ENCODE data around the gene FAM50B.

FAM50B gene, protein sequence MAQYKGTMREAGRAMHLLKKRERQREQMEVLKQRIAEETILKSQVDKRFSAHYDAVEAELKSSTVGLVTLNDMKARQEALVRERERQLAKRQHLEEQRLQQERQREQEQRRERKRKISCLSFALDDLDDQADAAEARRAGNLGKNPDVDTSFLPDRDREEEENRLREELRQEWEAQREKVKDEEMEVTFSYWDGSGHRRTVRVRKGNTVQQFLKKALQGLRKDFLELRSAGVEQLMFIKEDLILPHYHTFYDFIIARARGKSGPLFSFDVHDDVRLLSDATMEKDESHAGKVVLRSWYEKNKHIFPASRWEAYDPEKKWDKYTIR

DNA sequence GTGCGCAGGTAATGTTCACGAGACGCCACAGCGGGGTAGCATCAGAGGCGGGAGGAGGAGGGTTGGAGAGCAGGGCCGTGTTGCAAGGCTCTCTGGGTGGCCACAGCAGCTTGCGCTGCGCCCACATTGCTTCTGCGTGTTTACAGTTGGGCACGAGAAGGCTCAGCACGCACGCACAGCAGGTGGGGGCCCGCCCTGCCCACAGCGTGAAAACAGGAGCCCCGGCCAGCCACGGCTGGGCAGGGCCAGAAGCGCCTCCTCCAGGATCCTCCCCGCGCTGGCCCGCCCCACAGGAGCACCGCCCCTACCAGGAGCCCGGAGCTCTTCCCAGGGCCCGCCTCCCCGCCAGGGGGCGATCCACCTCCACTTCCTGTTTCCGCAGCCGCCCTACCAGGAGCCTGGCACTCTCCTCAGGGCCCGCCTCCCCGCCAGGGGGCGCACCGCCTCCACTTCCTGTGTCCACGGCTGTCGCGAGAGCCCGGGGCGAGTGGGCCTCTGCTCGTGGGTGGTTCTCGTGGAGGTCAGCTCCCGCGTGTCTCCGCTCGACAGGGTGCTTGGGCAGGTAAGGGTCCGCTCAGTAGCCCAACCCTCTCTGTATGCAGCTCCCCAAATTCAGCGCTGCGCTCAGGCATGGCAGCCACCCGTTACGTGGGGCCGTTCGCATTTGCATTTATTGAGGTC is at the start of gene FAM50B:
Gene FAM50B (plus strand): TSS at position 449 of the 681 bp plus-strand sequence. CDS start 439 bp downstream, outside the sequence.
- H3K9me3 ChIP-seq (ENCODE audit: control insufficient read depth in 1 of 2, low read length in 2 of 2) = no peaks in the 10 kb centered on the region
- peak within 1 kb of the TSS; percentile 39 for H3K27ac ChIP-seq (ENCODE audit: low read length)
- no peaks in the 10 kb centered on the region for H3K4me1 ChIP-seq (ENCODE audit: control insufficient read depth in 1 of 2, insufficient read depth in 2 of 2, low read length in 2 of 2)
- no peaks in the 10 kb centered on the region for H3K36me3 ChIP-seq (ENCODE audit: control insufficient read depth in 1 of 2, insufficient read depth in 2 of 2, low read length in 2 of 2)
- H3K27me3 ChIP-seq (ENCODE audit: low read depth, low read length) = no peaks in the 10 kb centered on the region
- H3K4me3 ChIP-seq (ENCODE audit: low read depth in 1 of 2, low read length in 2 of 2) = peak within 1 kb of the TSS; percentile 61 to 72

DNA sequence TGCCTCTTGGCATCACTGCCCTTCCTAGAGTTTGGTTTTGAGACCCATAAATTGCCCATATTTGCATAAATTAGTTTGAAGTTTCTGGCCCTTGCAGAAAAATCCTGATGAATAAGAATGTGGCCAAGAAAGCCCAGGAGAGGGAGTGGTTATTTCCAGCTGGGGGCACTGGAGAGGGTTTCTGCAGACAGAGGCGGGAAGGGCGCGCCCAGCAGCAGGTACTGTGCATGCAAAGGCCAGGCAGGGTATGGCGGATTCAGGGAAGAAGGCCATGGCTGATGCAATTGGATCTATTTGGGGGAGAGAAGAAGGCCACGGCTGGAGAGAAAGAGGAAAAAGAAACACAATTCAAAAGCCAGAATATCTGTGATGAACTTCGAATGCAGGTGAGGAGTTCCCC is 49.5 kb upstream of the FAM50B start:
- Histone ChIP-seq H3K36me3 (ENCODE audit: control insufficient read depth in 1 of 2, insufficient read depth in 2 of 2, low read length in 2 of 2) (no peaks in the 10 kb centered on the region), H3K9me3 (ENCODE audit: control insufficient read depth in 1 of 2, low read length in 2 of 2) (no peaks in the 10 kb centered on the region), H3K27me3 (ENCODE audit: low read depth, low read length) (no peaks in the 10 kb centered on the region), H3K27ac (ENCODE audit: low read length) (no peak overlapping the region), H3K4me3 (ENCODE audit: low read depth in 1 of 2, low read length in 2 of 2) (no peak overlapping the region), H3K4me1 (ENCODE audit: control insufficient read depth in 1 of 2, insufficient read depth in 2 of 2, low read length in 2 of 2) (peaks cover 0 to 6% of the 10 kb centered on the region in 2 donors)

DNA sequence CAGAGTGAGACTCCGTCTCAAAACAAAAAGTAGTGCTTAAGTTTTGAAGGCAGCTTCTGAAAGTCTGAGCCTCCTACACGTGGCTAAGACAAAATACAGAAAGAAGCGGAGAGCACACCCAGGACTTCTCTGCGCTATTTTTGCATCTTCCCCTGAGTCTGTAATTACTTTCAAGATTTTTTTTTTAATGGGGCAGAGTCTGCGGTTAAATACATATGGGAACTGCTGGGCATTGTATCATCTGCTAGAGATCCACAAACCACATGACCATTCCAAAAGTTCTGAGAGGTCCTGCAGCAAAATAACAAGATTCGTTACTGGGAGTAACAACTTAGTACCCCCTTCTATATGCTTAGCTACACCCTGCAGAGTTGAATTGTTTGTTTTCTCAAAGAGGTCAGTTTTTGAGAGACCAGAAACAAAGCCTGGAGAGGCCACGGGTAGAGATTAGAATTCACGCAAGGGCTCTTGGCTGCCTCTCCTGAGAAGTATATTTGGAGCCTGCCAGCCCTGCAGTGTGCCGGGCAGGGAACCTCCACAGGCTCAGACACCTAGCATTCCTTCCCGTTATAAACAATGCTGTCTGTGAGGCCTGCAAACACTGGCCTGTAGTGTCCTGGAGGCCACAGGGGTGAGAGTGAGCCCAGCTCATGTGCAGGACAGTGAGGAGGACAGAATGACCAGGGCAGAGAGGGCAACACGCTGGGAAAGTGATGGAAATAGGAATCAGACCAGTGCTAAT is 48.2 kb upstream of the FAM50B start:
- no peak overlapping the region for H3K27ac ChIP-seq (ENCODE audit: low read length)
- no peak overlapping the region for H3K4me3 ChIP-seq (ENCODE audit: low read depth in 1 of 2, low read length in 2 of 2)
- no peaks in the 10 kb centered on the region for H3K36me3 ChIP-seq (ENCODE audit: control insufficient read depth in 1 of 2, insufficient read depth in 2 of 2, low read length in 2 of 2)
- no peaks in the 10 kb centered on the region for H3K9me3 ChIP-seq (ENCODE audit: control insufficient read depth in 1 of 2, low read length in 2 of 2)
- H3K4me1 ChIP-seq (ENCODE audit: control insufficient read depth in 1 of 2, insufficient read depth in 2 of 2, low read length in 2 of 2) = peaks cover 0 to 6% of the 10 kb centered on the region in 2 donors
- H3K27me3 ChIP-seq (ENCODE audit: low read depth, low read length) = no peaks in the 10 kb centered on the region

DNA sequence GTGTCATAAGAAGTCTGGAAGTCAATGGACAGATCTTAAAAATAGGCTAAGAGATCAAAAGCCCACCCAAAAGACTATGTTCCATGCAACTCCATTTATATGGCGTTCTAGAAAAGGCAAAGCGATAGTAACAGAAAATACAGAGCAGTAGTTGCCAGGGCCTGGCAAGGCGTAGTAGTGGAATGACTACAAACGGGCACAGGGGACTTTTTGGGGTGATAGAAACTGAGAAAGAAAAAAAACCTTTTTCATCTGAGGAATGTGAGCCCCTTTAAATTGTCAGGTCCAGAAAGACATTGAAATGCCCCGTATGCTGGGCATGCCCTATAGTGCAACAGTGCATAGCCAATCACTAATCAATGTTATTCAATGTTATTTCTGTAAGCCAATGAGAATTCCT is 47.2 kb upstream of the FAM50B start:
- Histone ChIP-seq H3K27me3 (ENCODE audit: low read depth, low read length) (no peaks in the 10 kb centered on the region), H3K36me3 (ENCODE audit: control insufficient read depth in 1 of 2, insufficient read depth in 2 of 2, low read length in 2 of 2) (no peaks in the 10 kb centered on the region), H3K4me3 (ENCODE audit: low read depth in 1 of 2, low read length in 2 of 2) (no peak overlapping the region), H3K4me1 (ENCODE audit: control insufficient read depth in 1 of 2, insufficient read depth in 2 of 2, low read length in 2 of 2) (peaks cover 0 to 6% of the 10 kb centered on the region in 2 donors), H3K27ac (ENCODE audit: low read length) (no peak overlapping the region), H3K9me3 (ENCODE audit: control insufficient read depth in 1 of 2, low read length in 2 of 2) (no peaks in the 10 kb centered on the region)

DNA sequence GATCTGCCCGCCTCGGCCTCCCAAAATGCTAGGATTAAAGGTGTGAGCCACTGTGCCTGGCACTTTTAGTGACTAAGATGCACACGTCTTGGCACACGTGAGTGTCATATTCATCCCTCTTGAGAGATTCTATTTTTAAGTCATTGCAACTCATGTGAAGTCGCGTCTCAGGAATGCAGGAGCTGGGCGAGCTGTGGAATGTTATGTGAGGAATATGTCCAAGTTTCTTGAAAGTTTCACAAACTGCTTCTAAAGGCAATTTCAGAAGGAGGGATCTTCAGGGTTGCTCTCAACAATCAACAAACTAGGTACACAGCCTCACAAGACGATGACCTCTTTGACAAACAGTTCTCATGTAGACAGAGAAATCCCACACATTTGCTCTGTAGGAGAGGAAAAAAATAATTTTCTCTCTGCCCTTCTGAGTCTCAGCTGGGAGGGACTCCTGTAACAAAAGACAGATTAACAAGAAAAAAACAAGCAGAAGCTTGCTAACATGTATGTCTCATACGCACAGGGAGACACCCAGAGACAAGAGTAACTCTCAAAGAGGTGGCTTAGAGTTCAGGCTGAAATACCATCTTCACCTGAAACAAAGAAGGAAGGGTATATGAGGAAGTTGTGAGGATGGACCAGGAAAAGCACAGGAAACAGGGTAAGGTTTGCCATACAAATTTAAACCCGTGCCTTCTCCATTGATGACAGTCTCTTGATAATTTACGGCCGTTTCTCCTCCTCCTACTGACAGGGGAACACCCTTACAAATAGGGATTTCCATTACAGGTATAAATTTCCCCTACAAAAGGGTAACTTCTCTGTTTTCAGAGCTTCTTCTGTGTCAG is 45.3 kb upstream of the FAM50B start:
- Histone ChIP-seq H3K9me3 (ENCODE audit: control insufficient read depth in 1 of 2, low read length in 2 of 2) (no peaks in the 10 kb centered on the region), H3K36me3 (ENCODE audit: control insufficient read depth in 1 of 2, insufficient read depth in 2 of 2, low read length in 2 of 2) (no peaks in the 10 kb centered on the region), H3K27ac (ENCODE audit: low read length) (peak overlapping the region; percentile 83), H3K4me1 (ENCODE audit: control insufficient read depth in 1 of 2, insufficient read depth in 2 of 2, low read length in 2 of 2) (peaks cover 4 to 6% of the 10 kb centered on the region in 2 donors), H3K4me3 (ENCODE audit: low read depth in 1 of 2, low read length in 2 of 2) (no peak overlapping the region), H3K27me3 (ENCODE audit: low read depth, low read length) (no peaks in the 10 kb centered on the region)

DNA sequence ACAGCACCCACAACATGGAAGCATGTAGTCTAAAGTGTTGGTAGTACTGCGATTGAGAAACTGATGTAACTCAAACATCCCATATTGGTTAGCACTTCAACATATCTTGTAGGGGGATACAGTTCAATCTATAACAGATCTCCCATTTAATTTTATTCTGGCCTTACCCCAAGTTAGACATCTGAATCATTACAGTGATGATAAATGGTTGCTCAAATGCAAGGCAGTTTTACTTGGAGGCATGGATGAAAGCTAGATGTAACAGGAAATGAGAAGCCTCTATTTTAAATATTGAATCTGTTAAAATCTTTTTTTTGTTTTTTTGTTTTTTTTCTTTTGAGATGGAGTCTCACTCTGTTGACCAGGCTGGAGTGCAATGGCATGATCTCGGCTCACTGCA is 44.2 kb upstream of the FAM50B start:
- H3K27ac ChIP-seq (ENCODE audit: low read length) = no peak overlapping the region
- no peaks in the 10 kb centered on the region for H3K36me3 ChIP-seq (ENCODE audit: control insufficient read depth in 1 of 2, insufficient read depth in 2 of 2, low read length in 2 of 2)
- peaks cover 6 to 8% of the 10 kb centered on the region in 2 donors for H3K4me1 ChIP-seq (ENCODE audit: control insufficient read depth in 1 of 2, insufficient read depth in 2 of 2, low read length in 2 of 2)
- no peaks in the 10 kb centered on the region for H3K27me3 ChIP-seq (ENCODE audit: low read depth, low read length)
- H3K9me3 ChIP-seq (ENCODE audit: control insufficient read depth in 1 of 2, low read length in 2 of 2) = no peaks in the 10 kb centered on the region
- no peak overlapping the region for H3K4me3 ChIP-seq (ENCODE audit: low read depth in 1 of 2, low read length in 2 of 2)

DNA sequence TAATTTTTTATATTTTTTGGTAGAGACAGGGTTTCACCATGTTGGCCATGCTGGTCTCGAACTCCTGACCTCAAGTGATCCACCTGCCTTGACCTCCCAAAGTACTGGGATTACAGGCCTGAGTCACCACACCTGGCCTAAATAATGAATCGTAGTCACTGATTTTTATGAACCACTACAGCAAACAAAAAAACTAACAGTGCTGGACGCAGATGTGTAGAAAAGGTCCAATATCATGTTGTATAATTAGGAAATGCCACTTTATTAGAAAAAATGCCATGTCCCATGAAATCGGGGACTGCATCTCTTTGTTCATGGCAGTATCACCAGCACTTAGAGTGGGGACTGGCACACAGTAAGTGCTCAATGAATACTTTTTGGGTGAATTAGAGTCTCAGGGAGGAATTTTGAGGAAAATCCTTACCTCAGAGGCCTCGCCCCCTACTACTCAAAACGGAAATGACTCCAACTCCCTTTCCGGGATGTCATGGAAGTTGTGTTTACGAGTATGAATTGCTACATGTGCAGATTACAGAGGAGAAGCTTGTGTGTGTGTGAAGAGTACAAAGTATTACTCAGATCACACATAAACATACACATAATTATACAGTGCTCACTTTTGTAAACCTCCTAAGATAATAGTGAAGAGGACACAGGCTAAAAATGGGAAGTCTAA is 43.6 kb upstream of the FAM50B start:
- Histone ChIP-seq H3K27ac (ENCODE audit: low read length) (no peak overlapping the region), H3K9me3 (ENCODE audit: control insufficient read depth in 1 of 2, low read length in 2 of 2) (no peaks in the 10 kb centered on the region), H3K4me1 (ENCODE audit: control insufficient read depth in 1 of 2, insufficient read depth in 2 of 2, low read length in 2 of 2) (peaks cover 6 to 8% of the 10 kb centered on the region in 2 donors), H3K27me3 (ENCODE audit: low read depth, low read length) (no peaks in the 10 kb centered on the region), H3K36me3 (ENCODE audit: control insufficient read depth in 1 of 2, insufficient read depth in 2 of 2, low read length in 2 of 2) (no peaks in the 10 kb centered on the region), H3K4me3 (ENCODE audit: low read depth in 1 of 2, low read length in 2 of 2) (no peak overlapping the region)

DNA sequence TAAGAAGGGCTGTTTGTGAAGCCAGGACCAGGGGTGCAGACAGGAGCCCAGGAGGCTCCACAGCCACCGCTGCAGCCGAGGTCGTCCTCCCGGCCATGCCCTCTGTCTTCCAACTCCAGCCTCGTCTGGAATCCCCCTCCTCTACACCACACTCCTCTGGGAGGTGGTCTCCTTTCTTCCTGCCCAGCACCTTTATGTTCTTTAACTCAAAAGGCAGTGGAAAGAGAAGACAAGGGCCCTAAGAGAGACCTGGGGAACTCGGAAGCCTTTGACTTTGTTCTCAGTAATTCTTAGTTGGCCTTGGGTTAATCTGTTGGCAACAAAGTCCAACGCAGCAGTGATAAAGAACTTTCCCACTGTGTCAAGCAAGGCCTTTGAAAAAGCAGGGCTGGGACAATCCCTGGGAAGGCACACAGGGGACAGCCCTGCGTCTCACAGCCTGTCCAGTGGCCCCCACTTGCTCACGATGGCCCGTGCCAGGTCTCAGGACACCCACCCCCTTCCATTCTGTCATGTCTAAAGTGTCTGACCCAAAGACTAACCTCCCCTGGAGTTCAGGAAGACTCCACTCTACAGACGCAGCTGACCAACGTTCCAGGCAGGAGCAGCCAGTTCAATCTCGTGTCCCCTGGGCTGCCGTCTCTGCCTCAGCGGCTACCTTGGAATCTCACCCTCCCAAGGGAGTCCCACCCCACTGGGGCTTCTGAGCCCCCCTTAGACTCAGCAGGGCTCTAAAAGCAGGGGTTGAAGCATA is 42.8 kb upstream of the FAM50B start:
- Histone ChIP-seq H3K9me3 (ENCODE audit: control insufficient read depth in 1 of 2, low read length in 2 of 2) (no peaks in the 10 kb centered on the region), H3K36me3 (ENCODE audit: control insufficient read depth in 1 of 2, insufficient read depth in 2 of 2, low read length in 2 of 2) (no peaks in the 10 kb centered on the region), H3K27ac (ENCODE audit: low read length) (no peak overlapping the region), H3K4me1 (ENCODE audit: control insufficient read depth in 1 of 2, insufficient read depth in 2 of 2, low read length in 2 of 2) (peaks cover 6 to 15% of the 10 kb centered on the region in 2 donors), H3K27me3 (ENCODE audit: low read depth, low read length) (no peaks in the 10 kb centered on the region), H3K4me3 (ENCODE audit: low read depth in 1 of 2, low read length in 2 of 2) (no peak overlapping the region)

DNA sequence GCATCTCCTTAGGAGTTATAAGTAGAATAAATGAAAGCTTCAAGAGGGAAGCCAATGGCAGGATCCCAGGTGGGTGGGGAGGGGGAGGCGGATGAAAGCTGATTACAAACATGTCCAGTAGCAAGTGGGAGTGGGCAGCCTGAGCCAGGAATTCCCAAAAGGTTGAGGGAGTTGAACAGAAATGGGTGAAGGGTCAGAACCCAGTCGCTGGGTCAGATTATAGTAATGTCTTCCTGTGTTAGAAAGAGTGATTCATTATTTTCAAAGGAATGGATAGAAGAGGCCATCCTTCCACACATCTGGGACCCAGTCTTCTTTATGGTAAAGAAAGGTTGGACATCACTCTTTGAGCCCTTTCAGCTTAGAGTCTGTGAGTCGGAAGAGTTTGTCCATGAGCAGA is 41.0 kb upstream of the FAM50B start:
- Histone ChIP-seq H3K4me1 (ENCODE audit: control insufficient read depth in 1 of 2, insufficient read depth in 2 of 2, low read length in 2 of 2) (peaks cover 6 to 16% of the 10 kb centered on the region in 2 donors), H3K36me3 (ENCODE audit: control insufficient read depth in 1 of 2, insufficient read depth in 2 of 2, low read length in 2 of 2) (no peaks in the 10 kb centered on the region), H3K9me3 (ENCODE audit: control insufficient read depth in 1 of 2, low read length in 2 of 2) (no peaks in the 10 kb centered on the region), H3K27me3 (ENCODE audit: low read depth, low read length) (no peaks in the 10 kb centered on the region), H3K27ac (ENCODE audit: low read length) (peak overlapping the region; percentile 43), H3K4me3 (ENCODE audit: low read depth in 1 of 2, low read length in 2 of 2) (no peak overlapping the region)
